ENCODE results near the gene NPPA. TPM values are rescaled to one million over a fixed set of nuclear protein-coding genes. Genes with fewer than 3 reads are reported as not detected.
A peak's percentile ranks its signal among the peaks of the same experiment; 100 is the strongest.
"Not testable (repeated sequence)": the region's sequence is repeated elsewhere in the genome, so short reads cannot be mapped to it uniquely, and the experiment has no call there.

The NPPA gene
- 0.85 TPM in 1 of 2 replicates, not detected in the other for total RNA-seq (2014; rRNA removed; shearing (Covaris generic))

DNA sequence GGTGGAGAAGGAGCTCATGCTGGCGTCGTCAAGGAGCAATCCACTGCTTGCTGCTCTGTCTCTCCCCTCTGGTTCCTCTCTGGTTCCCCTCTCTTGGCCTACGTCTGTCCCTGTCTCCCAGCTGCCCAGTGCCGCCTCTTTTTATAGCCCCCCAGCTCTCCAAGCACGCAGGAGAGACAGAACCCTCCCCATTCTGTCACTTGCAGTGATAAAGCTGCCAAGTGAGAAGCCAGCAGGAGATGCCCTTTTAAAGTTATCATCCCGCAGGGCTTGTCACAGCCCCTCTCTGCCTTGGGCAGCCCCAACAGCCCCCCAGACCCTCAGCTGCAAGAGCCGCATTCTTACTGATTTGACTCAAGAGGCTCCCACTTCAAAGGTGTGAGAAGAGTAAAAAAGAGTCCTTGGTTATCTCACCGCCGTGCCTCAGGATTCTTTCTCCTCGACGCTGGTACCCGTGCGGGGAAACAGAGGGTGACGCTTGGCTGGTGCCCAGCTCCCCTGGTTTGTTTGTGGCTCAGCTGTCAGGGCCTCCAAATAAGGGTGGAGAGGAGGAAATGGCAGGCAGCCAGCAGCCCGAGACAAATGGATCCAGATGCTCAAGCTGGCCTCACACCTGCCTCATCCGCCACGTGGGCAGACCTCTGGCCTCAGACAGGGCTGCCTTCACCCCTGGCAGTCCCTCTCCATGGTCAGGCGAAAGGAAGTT lies at the start of gene NPPA:
TSS of gene NPPA (minus strand) at position 117 of the 706 bp plus-strand sequence. CDS start at position 18, 99 bp downstream.
- DNase-seq = peak; percentile 29
- Histone ChIP-seq H3K4me3 (ENCODE audit: insufficient read depth, low read depth, low read length) (no peak within 1 kb of the TSS), H3K27me3 (ENCODE audit: control insufficient read depth, insufficient read depth, low read length) (no peaks in the 10 kb centered on the region), H3K36me3 (replicated peaks; ENCODE audit: control insufficient read depth, insufficient read depth, low read length) (peaks cover 10% of the 10 kb centered on the region)

DNA sequence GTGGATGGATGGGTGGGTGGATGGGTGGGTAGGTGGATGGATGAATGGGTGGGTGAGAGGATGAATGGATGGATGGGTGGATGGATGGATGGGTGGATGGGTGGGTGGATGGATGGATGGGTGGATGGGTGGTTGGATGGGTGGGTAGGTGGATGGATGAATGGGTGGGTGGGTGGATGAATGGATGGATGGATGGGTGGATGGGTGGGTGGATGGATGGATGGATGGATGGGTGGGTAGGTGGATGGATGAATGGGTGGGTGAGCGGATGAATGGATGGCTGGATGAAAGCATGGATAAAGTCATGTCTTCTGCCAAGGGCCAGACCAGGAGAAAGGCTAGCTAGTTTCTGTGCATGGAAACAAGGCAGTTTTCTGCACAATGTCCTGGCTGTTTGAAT lies 46.9 kb upstream of the NPPA start:
- DNase-seq; H3K36me3 ChIP-seq (replicated peaks; ENCODE audit: control insufficient read depth, insufficient read depth, low read length); H3K27me3 ChIP-seq (ENCODE audit: control insufficient read depth, insufficient read depth, low read length); H3K4me3 ChIP-seq (ENCODE audit: insufficient read depth, low read depth, low read length): not testable (repeated sequence)

DNA sequence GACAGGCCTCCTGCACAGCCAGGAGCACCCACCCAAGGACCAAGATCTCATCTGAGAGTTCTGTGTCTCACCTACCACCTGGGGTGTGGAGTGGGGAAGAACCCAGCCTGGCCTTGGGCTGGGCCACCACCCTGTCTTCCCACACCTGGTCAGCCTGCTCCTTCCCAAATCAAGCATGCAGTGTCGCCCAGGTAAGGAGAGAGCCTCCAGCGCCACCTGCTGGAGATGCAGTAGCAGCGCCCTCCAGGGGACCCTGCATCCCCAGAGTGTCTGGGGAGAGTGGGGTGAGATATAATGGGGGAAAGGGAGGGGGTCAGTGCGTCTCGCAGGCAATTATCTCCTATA lies 46.3 kb upstream of the NPPA start:
- Histone ChIP-seq H3K4me3 (ENCODE audit: insufficient read depth, low read depth, low read length) (no peak overlapping the region), H3K27me3 (ENCODE audit: control insufficient read depth, insufficient read depth, low read length) (peaks cover 1% of the 10 kb centered on the region; the same call in 1 of the 2 replicates), H3K36me3 (replicated peaks; ENCODE audit: control insufficient read depth, insufficient read depth, low read length) (no peaks in the 10 kb centered on the region)
- peak; percentile 92 for DNase-seq

DNA sequence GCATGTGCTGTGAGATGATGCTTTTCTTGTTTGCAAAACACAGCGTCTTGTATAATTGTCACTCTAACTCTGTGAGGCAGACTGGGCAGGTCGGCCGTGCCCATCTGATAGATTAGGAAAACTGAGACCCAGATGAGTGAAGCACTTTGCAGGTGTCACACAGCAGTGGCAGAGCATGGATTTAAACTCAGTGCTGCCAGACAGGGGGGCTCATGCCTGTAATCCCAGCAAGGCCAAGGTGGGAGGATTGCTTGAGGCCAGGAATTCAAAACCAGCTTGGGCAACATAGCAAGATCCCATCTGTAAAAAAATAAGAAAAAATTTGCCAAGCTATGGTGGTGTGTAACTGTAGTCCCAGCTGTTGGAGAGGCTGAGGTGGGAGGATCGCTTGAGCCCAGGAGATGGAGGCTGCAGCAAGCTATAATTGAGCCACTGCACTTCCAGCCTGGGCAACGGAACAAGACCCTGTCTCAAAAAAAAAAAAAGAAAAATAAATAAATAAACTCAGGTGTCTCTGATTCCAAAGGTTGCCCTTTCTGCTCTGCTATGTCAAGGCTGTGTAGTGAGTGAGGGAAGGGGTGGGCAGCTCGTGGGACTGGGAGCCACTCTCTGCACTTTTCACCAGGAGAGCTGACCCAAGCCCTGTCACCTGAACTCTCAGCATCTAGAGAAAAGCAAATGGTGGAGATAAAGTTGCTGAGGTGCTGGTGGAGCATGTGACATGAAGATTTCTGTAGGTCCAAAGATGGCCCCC lies 44.0 kb upstream of the NPPA start:
- Histone ChIP-seq H3K4me3 (ENCODE audit: insufficient read depth, low read depth, low read length) (no peak overlapping the region), H3K36me3 (replicated peaks; ENCODE audit: control insufficient read depth, insufficient read depth, low read length) (no peaks in the 10 kb centered on the region), H3K27me3 (ENCODE audit: control insufficient read depth, insufficient read depth, low read length) (no peaks in the 10 kb centered on the region; the same call in 1 of the 2 replicates)
- no peak for DNase-seq

DNA sequence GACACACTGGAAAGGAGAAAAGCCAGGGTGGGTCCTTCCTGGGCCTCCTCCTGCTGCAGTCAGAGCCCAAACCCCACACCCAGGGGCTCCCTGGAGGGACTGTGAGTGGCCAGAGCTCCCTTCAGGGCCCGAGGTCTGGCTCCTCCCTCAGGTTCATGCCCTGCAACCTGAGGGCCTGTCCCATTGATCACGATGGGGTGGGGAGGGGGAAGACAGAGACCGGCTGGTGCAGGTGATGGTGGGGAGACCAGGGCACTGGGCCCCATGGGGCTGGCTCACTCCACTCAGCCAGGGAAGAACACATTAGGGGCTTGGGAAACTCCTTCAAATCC lies 41.3 kb upstream of the NPPA start:
- DNase-seq = peak; percentile 60
- no peaks in the 10 kb centered on the region; the same call in 1 of the 2 replicates for H3K27me3 ChIP-seq (ENCODE audit: control insufficient read depth, insufficient read depth, low read length)
- H3K4me3 ChIP-seq (ENCODE audit: insufficient read depth, low read depth, low read length) = no peak overlapping the region
- H3K36me3 ChIP-seq (replicated peaks; ENCODE audit: control insufficient read depth, insufficient read depth, low read length) = no peaks in the 10 kb centered on the region

DNA sequence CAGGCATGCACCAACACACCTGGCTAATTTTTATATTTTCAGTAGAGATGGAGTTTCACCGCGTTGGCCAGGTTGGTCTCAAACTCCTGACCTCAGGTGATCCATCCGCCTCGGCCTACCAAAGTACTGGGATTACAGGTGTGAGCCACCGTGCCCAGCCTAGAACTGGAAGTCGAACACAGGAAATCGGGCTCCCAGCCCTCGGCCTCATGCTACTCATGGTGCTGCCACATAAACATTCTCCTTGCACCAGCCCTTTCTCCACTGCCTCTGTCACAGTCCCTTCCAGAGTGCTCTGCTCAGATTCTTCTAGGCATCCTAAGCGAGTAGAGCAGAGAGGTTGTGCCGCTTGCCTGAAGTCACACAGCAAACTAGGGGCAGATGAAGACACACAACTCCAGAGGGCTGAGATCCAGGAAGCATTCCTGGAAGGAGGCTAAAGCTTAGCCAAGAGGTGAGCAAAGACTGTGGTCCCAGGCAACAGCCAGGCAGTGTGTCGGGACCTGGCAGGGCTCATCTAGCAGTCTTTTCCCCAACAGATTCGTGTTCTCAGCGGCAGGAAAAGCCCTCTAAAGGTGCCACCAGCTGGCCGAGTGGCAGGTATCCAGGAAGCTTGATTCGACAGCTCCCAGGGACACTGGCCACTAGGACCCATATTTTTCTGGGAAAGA lies 40.8 kb upstream of the NPPA start:
- no peaks in the 10 kb centered on the region; the same call in 1 of the 2 replicates for H3K27me3 ChIP-seq (ENCODE audit: control insufficient read depth, insufficient read depth, low read length)
- no peak for DNase-seq
- H3K36me3 ChIP-seq (replicated peaks; ENCODE audit: control insufficient read depth, insufficient read depth, low read length) = no peaks in the 10 kb centered on the region
- no peak overlapping the region for H3K4me3 ChIP-seq (ENCODE audit: insufficient read depth, low read depth, low read length)

DNA sequence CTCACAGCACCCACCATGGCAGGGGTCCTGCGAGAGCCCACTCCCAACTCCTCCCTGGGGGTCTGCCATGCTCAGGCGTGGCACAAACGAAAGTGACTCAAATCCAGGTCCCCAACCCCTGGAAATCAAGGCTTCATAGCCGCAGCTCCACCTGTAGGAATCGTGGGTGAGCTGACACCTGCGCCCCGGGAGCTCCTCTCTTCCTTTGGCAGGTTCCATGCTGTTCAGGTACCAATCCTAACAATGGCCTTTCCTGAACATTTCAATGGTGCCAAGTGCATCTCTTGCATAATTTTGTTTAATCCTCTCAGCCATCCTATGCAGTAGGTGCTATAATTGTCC lies 40.1 kb upstream of the NPPA start:
- peak; percentile 76 for DNase-seq
- no peaks in the 10 kb centered on the region for H3K36me3 ChIP-seq (replicated peaks; ENCODE audit: control insufficient read depth, insufficient read depth, low read length)
- H3K27me3 ChIP-seq (ENCODE audit: control insufficient read depth, insufficient read depth, low read length) = no peaks in the 10 kb centered on the region; the same call in 1 of the 2 replicates
- H3K4me3 ChIP-seq (ENCODE audit: insufficient read depth, low read depth, low read length) = no peak overlapping the region

DNA sequence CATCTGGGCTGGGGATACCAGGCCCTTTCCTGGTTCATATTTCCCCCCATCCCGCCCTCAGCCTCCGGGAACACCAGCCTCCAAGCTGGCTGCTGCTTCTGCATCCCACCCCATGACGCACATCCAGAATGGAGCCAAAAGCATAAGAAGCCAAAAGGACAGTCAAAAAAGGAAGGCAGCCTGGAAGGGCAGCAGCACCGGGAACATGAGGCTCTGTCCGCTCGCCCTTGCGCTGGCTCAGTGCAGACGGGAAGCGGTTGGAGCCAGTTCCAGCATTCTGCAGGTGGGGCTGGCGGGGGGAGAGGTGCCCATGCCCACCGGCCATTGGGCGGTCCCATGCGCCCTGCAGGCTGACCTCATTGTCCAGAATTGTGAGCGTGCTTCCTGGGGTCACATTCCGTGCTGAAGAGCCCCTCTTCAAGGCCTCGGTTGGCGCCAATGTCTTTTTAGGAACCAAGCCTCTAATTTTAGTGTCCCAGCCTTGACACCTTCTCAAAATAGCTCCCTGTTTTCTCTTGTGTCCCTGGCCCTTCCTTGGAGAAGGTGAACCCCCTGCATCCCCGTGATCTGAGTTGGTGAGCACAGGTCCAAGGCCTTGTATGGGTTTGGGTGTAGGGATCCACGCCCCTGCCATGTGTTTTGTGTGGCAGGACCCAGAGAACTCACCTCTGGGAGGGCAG lies 39.5 kb upstream of the NPPA start:
- H3K4me3 ChIP-seq (ENCODE audit: insufficient read depth, low read depth, low read length) = no peak overlapping the region
- no peaks in the 10 kb centered on the region for H3K36me3 ChIP-seq (replicated peaks; ENCODE audit: control insufficient read depth, insufficient read depth, low read length)
- H3K27me3 ChIP-seq (ENCODE audit: control insufficient read depth, insufficient read depth, low read length) = no peaks in the 10 kb centered on the region; the same call in 1 of the 2 replicates
- DNase-seq = no peak

DNA sequence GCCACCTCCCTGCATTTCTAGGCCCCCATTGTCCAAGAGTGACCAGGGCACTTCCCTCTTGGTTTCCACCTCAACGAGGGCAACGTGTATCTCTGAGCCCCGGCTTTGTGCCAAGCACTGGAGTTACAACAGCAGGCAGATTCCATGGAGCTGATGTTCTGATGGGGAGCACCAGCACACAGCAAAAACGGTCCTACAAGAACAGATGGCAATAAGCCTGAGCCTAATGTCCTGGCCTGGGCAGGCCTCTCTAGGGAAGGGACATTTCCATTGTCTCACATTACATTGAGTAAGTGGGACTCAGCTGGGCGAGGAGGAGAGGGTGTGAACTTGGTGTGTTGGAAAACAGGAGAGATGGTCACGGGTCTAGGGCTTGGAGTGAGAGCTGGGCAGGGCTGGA lies 38.3 kb upstream of the NPPA start:
- no peaks in the 10 kb centered on the region for H3K27me3 ChIP-seq (ENCODE audit: control insufficient read depth, insufficient read depth, low read length)
- no peak for DNase-seq
- no peak overlapping the region for H3K4me3 ChIP-seq (ENCODE audit: insufficient read depth, low read depth, low read length)
- no peaks in the 10 kb centered on the region for H3K36me3 ChIP-seq (replicated peaks; ENCODE audit: control insufficient read depth, insufficient read depth, low read length)

DNA sequence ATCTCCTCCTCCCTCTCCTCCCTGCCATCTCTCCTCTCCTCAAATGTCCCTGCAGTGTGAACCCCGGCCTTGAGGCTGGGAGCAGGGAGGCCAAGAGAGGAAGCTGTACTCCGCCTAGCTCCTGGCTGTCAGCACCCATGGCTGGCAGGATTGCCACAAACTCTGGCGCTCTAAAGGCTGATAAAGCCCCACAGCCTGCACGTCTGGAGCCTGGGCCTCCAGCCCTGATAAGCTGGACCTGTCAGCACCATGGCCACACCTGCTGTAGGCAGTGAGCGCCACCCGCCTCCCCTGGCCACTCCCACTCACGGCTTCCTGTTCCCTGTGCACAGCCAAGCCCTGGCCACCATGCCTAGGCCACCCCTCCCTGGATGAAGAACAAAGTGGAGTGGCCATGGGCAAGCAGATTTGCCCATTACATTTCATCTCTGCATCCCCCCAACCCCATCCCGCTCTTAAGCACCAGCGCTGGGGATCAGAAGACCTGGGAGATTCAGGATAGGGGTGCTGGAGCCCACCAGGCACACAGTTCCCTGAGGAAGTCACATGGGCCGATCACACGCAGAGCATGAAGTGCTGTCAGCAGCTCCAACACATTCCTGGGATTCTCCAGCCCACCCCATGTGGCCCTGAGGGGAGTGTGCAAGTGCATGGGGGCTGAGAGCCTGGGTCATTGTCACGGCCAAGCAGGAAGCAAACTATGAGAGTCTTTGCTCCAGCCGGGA lies 35.4 kb upstream of the NPPA start:
- H3K36me3 ChIP-seq (replicated peaks; ENCODE audit: control insufficient read depth, insufficient read depth, low read length) = no peaks in the 10 kb centered on the region
- DNase-seq = peak; percentile 84

DNA sequence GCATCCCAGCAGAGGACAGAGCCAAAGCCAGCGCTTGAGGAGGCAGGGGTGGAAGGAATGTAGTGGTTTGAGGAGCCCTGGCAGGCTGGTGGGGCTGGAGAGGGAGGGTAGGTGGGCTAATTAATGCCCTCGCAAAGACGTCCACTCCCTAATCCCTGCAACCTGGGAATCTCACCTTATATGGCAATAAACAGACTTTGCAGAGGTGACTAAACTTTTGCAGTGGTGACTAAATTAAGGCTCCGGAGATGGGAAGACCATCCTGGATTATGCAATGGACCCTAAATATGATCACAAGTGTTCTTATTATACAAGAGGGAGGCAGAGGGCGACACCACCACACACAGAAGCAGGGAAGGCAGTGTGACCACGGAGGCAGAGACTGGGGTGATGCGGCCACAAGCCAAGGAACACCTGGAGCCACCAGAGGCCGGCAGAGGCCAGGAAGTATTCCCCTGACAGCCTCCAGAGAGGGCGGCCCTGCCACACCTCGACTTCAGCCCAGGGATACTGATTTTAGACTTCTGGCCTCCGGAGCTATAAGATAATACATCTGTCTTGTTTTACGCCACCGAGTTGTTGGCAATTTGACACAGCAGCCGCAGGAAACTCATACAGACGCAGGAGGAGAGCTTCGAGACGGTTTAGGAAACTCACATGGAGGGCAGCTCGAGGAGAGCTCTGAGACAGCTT lies 34.3 kb upstream of the NPPA start:
- no peak for DNase-seq
- Histone ChIP-seq H3K36me3 (replicated peaks; ENCODE audit: control insufficient read depth, insufficient read depth, low read length) (no peaks in the 10 kb centered on the region), H3K4me3 (ENCODE audit: insufficient read depth, low read depth, low read length) (no peak overlapping the region)

More for the DNA sequence above, 35.4 kb upstream of the NPPA start:
- H3K4me3 ChIP-seq (ENCODE audit: insufficient read depth, low read depth, low read length) = no peak overlapping the region
- H3K27me3 ChIP-seq (ENCODE audit: control insufficient read depth, insufficient read depth, low read length) = no peaks in the 10 kb centered on the region

DNA sequence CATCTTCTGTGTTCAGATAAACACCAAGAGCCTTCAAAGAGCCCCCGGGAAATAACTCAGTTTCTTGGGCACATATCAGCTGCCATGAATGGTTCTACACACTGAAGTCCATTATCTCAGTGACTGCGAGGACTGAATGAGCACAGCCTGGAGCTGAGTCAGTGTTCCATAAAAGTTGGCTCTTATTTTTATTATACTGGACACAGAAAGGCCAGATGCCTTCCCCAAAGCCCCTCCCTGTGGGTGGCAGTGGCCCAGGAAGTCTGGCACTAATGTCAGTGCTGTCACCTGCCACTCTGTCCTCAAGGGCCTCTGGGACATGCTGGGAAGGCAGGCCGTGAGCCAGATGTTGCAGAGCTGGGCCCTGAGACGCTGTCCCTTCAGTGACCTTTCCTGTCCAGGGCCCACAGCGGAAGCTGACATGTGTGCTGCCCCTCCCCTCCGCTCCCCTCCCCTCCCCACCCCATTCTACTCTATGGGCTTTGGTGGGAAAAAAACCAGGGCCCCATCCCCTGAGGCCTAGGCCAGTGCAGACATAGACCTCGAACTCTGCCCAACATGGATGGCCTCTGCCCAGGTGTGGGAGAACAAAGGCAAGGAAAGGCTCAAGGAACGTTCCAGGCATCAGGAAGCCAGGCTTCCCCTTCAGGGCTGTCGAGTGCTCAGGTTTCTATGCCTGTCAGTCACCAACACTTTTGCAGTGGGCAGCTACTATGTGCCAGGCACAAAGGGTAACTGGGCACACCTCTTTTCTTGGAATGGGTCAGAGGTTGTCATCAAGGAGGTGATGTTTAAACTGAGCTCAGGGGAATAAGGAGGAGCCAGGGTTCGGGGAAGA lies 33.5 kb upstream of the NPPA start:
- Histone ChIP-seq H3K4me3 (ENCODE audit: insufficient read depth, low read depth, low read length) (no peak overlapping the region), H3K27me3 (ENCODE audit: control insufficient read depth, insufficient read depth, low read length) (no peaks in the 10 kb centered on the region), H3K36me3 (replicated peaks; ENCODE audit: control insufficient read depth, insufficient read depth, low read length) (no peaks in the 10 kb centered on the region)
- DNase-seq = peak; percentile 36

More for the DNA sequence above, 34.3 kb upstream of the NPPA start:
- no peaks in the 10 kb centered on the region for H3K27me3 ChIP-seq (ENCODE audit: control insufficient read depth, insufficient read depth, low read length)

DNA sequence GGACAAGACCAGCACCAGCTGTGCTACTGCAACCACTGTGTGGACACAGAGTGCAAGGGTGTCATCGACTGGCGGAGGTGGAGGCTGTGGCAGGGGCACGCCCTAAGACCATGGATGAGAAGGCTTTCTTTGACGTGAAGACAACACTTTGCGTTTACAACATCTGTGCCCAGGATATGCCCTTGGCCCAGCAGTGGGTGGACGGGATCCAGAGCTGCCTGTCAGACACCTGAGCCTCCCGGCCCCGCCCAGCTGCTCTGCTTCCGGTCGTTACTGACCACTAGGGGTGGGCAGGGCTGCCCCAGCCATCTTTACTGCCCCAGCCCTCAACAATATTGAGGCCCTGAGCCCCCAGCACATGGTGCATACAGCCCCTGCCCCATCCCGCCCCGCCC lies 32.6 kb upstream of the NPPA start:
- no peaks in the 10 kb centered on the region for H3K27me3 ChIP-seq (ENCODE audit: control insufficient read depth, insufficient read depth, low read length)
- H3K4me3 ChIP-seq (ENCODE audit: insufficient read depth, low read depth, low read length) = no peak overlapping the region
- H3K36me3 ChIP-seq (replicated peaks; ENCODE audit: control insufficient read depth, insufficient read depth, low read length) = no peaks in the 10 kb centered on the region
- peak; percentile 58 for DNase-seq

Measured in H7 (cell line).